H1 (cell line): Measurements from ENCODE around the gene ADSS1. TPM values are rescaled to one million over a fixed set of nuclear protein-coding genes. Genes with fewer than 3 reads are reported as not detected.

Source experiments
- CTCF ChIA-PET: fragments of 300-600 bp; sonication (Branson Sonifier 250); formaldehyde crosslinking; loops from one replicate; lab custom pipeline; 2021; ENCODE audit not compliant: partially characterized antibody; lab: Charles Lee
- POLR2A ChIA-PET: fragments of 300-600 bp; sonication (Branson Sonifier 250); formaldehyde crosslinking; loops from one replicate; lab custom pipeline; 2021; ENCODE audit warnings: inconsistent platforms; ENCODE audit not compliant: partially characterized antibody; lab: Charles Lee
- DNase-seq, 2 experiments: peaks; one replicate each; pipeline versions ENCODE4 v3.0.0 to v3.0.0-alpha.2; 2010 to 2022; ENCODE audit warnings: low spot score in 2 of 2, low read depth in 1 of 2, mixed read lengths in 1 of 2
- FAIRE-seq: peaks from 2 replicates; lab custom pipeline; 2011; peaks lifted over from hg19 to GRCh38; lab: Jason Lieb, UNC
- H2AFZ ChIP-seq: 2 replicates; pipeline ENCODE4 v1.8.1; 2012; ENCODE audit warnings: low read length, inconsistent platforms
- H2AK5ac ChIP-seq: 2 replicates; pipeline ENCODE4 v1.6.1; 2013; ENCODE audit warnings: low read depth, low read length
- H2BK120ac ChIP-seq: replicated peaks from 2 replicates; pipeline ENCODE3; 2013; ENCODE audit warnings: low read depth, low read length, inconsistent platforms
- H2BK12ac ChIP-seq: 2 replicates; pipeline ENCODE4 v1.6.1; 2013; ENCODE audit warnings: low read depth, low read length
- H2BK15ac ChIP-seq: 2 replicates; pipeline ENCODE4 v1.6.1; 2013; ENCODE audit warnings: low read length
- H2BK20ac ChIP-seq: 2 replicates; pipeline ENCODE4 v1.6.1; 2013; ENCODE audit warnings: low read length
- H2BK5ac ChIP-seq: 2 replicates; pipeline ENCODE4 v1.6.1; 2013; ENCODE audit warnings: low read depth, low read length
- H3K14ac ChIP-seq: 2 replicates; pipeline ENCODE4 v1.6.1; 2013; ENCODE audit warnings: inconsistent platforms; ENCODE audit not compliant: insufficient read length
- H3K18ac ChIP-seq: 2 replicates; pipeline ENCODE4 v1.6.1; 2013; ENCODE audit warnings: low read length; ENCODE audit errors: extremely low read depth
- H3K23ac ChIP-seq: 2 replicates; pipeline ENCODE4 v1.6.1; 2013; ENCODE audit warnings: inconsistent platforms; ENCODE audit not compliant: insufficient read length
- H3K23me2 ChIP-seq: 2 replicates; pipeline ENCODE4 v1.6.1; 2013; ENCODE audit warnings: low read depth, low read length
- H3K27ac ChIP-seq: 2 replicates; pipeline ENCODE4 v1.6.1; 2011; ENCODE audit warnings: low read depth, low read length, inconsistent platforms
- H3K27me3 ChIP-seq, 4 experiments: replicated peaks in 1 of 4; 1 replicate in 1 of 4; 2 replicates in 3 of 4; pipeline versions ENCODE4 v1.6.1 to v1.8.1; 2011 to 2013; ENCODE audit warnings: low read length in 3 of 4, mild to moderate bottlenecking in 3 of 4, inconsistent platforms in 2 of 4, mixed read lengths in 2 of 4, moderate library complexity in 1 of 4; ENCODE audit not compliant: control insufficient read depth in 3 of 4, insufficient read depth in 3 of 4; ENCODE audit errors: extremely low read depth in 1 of 4
- H3K36me3 ChIP-seq, 4 experiments: 2 replicates each; pipeline versions ENCODE4 v1.6.1 to v1.8.1; 2011 to 2013; ENCODE audit warnings: mild to moderate bottlenecking in 4 of 4, low read length in 3 of 4, moderate library complexity in 2 of 4, control low read depth in 1 of 4, inconsistent platforms in 1 of 4; ENCODE audit not compliant: insufficient read depth in 4 of 4, control insufficient read depth in 2 of 4
- H3K4ac ChIP-seq: replicated peaks from 2 replicates; pipeline ENCODE3; 2013; ENCODE audit warnings: low read length, low read depth, mixed read lengths, inconsistent platforms; ENCODE audit not compliant: insufficient read length
- H3K4me1 ChIP-seq, 4 experiments: replicated peaks in 1 of 4; 1 replicate in 1 of 4; 2 replicates in 3 of 4; pipeline versions ENCODE4 v1.6.1 to v1.8.1; 2011 to 2013; ENCODE audit warnings: low read length in 3 of 4, inconsistent platforms in 2 of 4, mixed read lengths in 1 of 4; ENCODE audit not compliant: insufficient read depth in 4 of 4, control insufficient read depth in 3 of 4
- H3K4me2 ChIP-seq, 2 experiments: 2 replicates each; pipeline versions ENCODE4 v1.6.1 to v1.8.1; 2011 to 2013; ENCODE audit warnings: low read depth in 2 of 2, low read length in 2 of 2, control low read depth in 1 of 2, inconsistent platforms in 1 of 2, mild to moderate bottlenecking in 1 of 2; ENCODE audit not compliant: insufficient read depth in 1 of 2
- H3K4me3 ChIP-seq, 4 experiments: fragments of 200-600, 300-600 bp in 1 of 4; sonication (generic), shearing (Covaris generic), sonication (Bioruptor Twin) in 1 of 4; 2 replicates each; pipeline versions ENCODE4 v1.5.1 to v1.8.1; 2011 to 2016; ENCODE audit warnings: low read length in 4 of 4, low read depth in 3 of 4, control low read depth in 2 of 4, inconsistent platforms in 2 of 4, mild to moderate bottlenecking in 2 of 4, mixed read lengths in 1 of 4, moderate library complexity in 1 of 4; ENCODE audit not compliant: insufficient read depth in 2 of 4; ENCODE audit errors: extremely low read depth in 1 of 4
- H3K56ac ChIP-seq: replicated peaks from 2 replicates; pipeline ENCODE3; 2013; ENCODE audit warnings: low read depth, mild to moderate bottlenecking, mixed read lengths, low read length, inconsistent platforms; ENCODE audit not compliant: insufficient read length
- H3K79me1 ChIP-seq: 2 replicates; pipeline ENCODE4 v1.6.1; 2013; ENCODE audit warnings: low read depth, low read length, control low read depth
- H3K79me2 ChIP-seq, 2 experiments: 2 replicates each; pipeline versions ENCODE4 v1.6.1 to v1.8.1; 2012 to 2013; ENCODE audit warnings: low read length in 2 of 2, mild to moderate bottlenecking in 2 of 2, inconsistent platforms in 1 of 2; ENCODE audit not compliant: insufficient read depth in 2 of 2, control insufficient read depth in 1 of 2
- H3K9ac ChIP-seq, 4 experiments: replicated peaks in 1 of 4; 1 replicate in 1 of 4; 2 replicates in 3 of 4; pipeline versions ENCODE4 v1.6.1 to v1.8.1; 2011 to 2013; ENCODE audit warnings: low read depth in 3 of 4, low read length in 3 of 4, control low read depth in 2 of 4, mild to moderate bottlenecking in 2 of 4, moderate library complexity in 2 of 4, inconsistent platforms in 1 of 4; ENCODE audit errors: extremely low read depth in 1 of 4
- H3K9me3 ChIP-seq, 2 experiments: 2 replicates each; pipeline versions ENCODE4 v1.6.1 to v1.8.1; 2012 to 2013; ENCODE audit warnings: mild to moderate bottlenecking in 2 of 2, moderate library complexity in 2 of 2, control low read depth in 1 of 2, inconsistent platforms in 1 of 2, low read depth in 1 of 2, low read length in 1 of 2, mixed read lengths in 1 of 2; ENCODE audit not compliant: insufficient read depth in 2 of 2
- H4K20me1 ChIP-seq, 2 experiments: replicated peaks in 1 of 2; 2 replicates each; pipeline versions ENCODE3 to v1.8.1; 2011 to 2013; ENCODE audit warnings: inconsistent platforms in 2 of 2, low read length in 2 of 2, mild to moderate bottlenecking in 1 of 2; ENCODE audit not compliant: insufficient read depth in 2 of 2, control insufficient read depth in 1 of 2
- H4K5ac ChIP-seq: 2 replicates; pipeline ENCODE4 v1.6.1; 2013; ENCODE audit warnings: low read length, low read depth, mixed read lengths, inconsistent platforms; ENCODE audit not compliant: insufficient read length
- H4K8ac ChIP-seq: 2 replicates; pipeline ENCODE4 v1.8.0; 2013; ENCODE audit warnings: mild to moderate bottlenecking, moderate library complexity, low read length, inconsistent platforms; ENCODE audit not compliant: insufficient read depth; ENCODE audit errors: extremely low read depth
- H4K91ac ChIP-seq: replicated peaks from 2 replicates; pipeline ENCODE3; 2013; ENCODE audit warnings: low read length, mixed read lengths, inconsistent platforms; ENCODE audit not compliant: insufficient read length
- BACH1 ChIP-seq: IDR thresholded peaks from 2 replicates; pipeline ENCODE4 v1.6.1; 2012; ENCODE audit warnings: low read length, improper control_type of control experiment
- BCL11A ChIP-seq, 2 experiments: IDR thresholded peaks; one replicate each; pipeline ENCODE4 v1.6.1; 2011; ENCODE audit warnings: low read depth in 2 of 2, low read length in 2 of 2, mild to moderate bottlenecking in 2 of 2
- BRCA1 ChIP-seq: IDR thresholded peaks from 2 replicates; pipeline ENCODE4 v1.6.1; 2012; ENCODE audit warnings: low read depth, low read length, improper control_type of control experiment
- CEBPB ChIP-seq: IDR thresholded peaks from 2 replicates; pipeline ENCODE4 v1.6.1; 2012; ENCODE audit warnings: low read depth, low read length
- E2F6 ChIP-seq: IDR thresholded peaks from 2 replicates; pipeline ENCODE4 v1.6.1; 2012; ENCODE audit warnings: inconsistent platforms
- POLR2AphosphoS5 ChIP-seq: IDR thresholded peaks from 2 replicates; pipeline ENCODE4 v1.6.1; 2011; ENCODE audit warnings: low read depth, low read length
- RAD21 ChIP-seq, 2 experiments: IDR thresholded peaks in 1 of 2; conservative IDR thresholded peaks in 1 of 2; 2 replicates each; pipeline ENCODE4 v1.6.1; 2011; ENCODE audit warnings: low read depth in 2 of 2, low read length in 2 of 2, improper control_type of control experiment in 1 of 2, inconsistent platforms in 1 of 2, mild to moderate bottlenecking in 1 of 2, moderate library complexity in 1 of 2
- RNF2 ChIP-seq: fragments of 200-900, 300-1000 bp; sonication (generic); IDR thresholded peaks from 2 replicates; pipeline ENCODE4 v1.7.1; 2016; ENCODE audit warnings: borderline replicate concordance, low read depth, mild to moderate bottlenecking, antibody characterized with exemption, low read length; ENCODE audit not compliant: poor library complexity, severe bottlenecking; ENCODE audit errors: missing control alignments
- RXRA ChIP-seq: IDR thresholded peaks from 2 replicates; pipeline ENCODE4 v1.6.1; 2011; ENCODE audit warnings: low read depth, mild to moderate bottlenecking, low read length, moderate library complexity; ENCODE audit not compliant: insufficient read depth
- SIRT6 ChIP-seq: IDR thresholded peaks from one replicate; pipeline ENCODE4 v1.7.1; 2012; ENCODE audit warnings: low read length, inconsistent platforms
- SP1 ChIP-seq: IDR thresholded peaks from 2 replicates; pipeline ENCODE4 v1.6.1; 2011; ENCODE audit warnings: low read depth, low read length
- TAF7 ChIP-seq: optimal IDR thresholded peaks from 2 replicates; pipeline ENCODE3; 2011; ENCODE audit warnings: low read depth, mild to moderate bottlenecking, inconsistent platforms, low read length, moderate library complexity, borderline replicate concordance
- ZNF274 ChIP-seq: IDR thresholded peaks from 2 replicates; pipeline ENCODE4 v1.7.0; 2012; ENCODE audit warnings: low read length, borderline replicate concordance; ENCODE audit errors: extremely low read depth
- WGBS, 2 experiments: shearing (Covaris generic) in 1 of 2; methylation state at CpG; one replicate each; pipeline versions ENCODE4 v1.1.6 to v1.1.7; 2013 to 2015; ENCODE audit warnings: low lambda C conversion rate in 2 of 2, mixed read lengths in 2 of 2, inconsistent platforms in 1 of 2, low coverage in 1 of 2, missing lambda C conversion rate in 1 of 2; ENCODE audit not compliant: insufficient replicate concordance in 2 of 2, insufficient coverage in 1 of 2, insufficient read length in 1 of 2; ENCODE audit errors: extremely low coverage in 1 of 2, missing lambda C conversion rate in 1 of 2; 5-methylcytosine and 5-hydroxymethylcytosine counted together
- polyA plus RNA-seq, 7 experiments: library from polyadenylated mRNA; depleted of rRNA in 3 of 7; stranded (reverse) in 5 of 7; unstranded in 2 of 7; fragments of >200 nt in 5 of 7; fragments of 200-250 nt in 2 of 7; gene quantifications; 1 replicate in 5 of 7; 2 replicates in 1 of 7; 4 replicates in 1 of 7; pipeline versions ENCODE4 v1.2.1 to v1.2.3, GENCODE V29; 2011 to 2013; ENCODE audit warnings: missing spikeins in 2 of 7, mixed read lengths in 2 of 7
- total RNA-seq: library from RNA; stranded (reverse); fragmentation: NEBNext Ultra II Directional; extraction: Animal tissue kit (Norgen Biotek cat#: 25700); gene quantifications from 2 replicates; pipeline ENCODE4 v1.2.1, GENCODE V29; 2021

The ADSS1 gene
- total and polyA plus RNA-seq, 2 of the 8 experiments (the other 6 are each of a cell fraction or from before 2014, with no cell fraction given) = 7.1 to 7.9 TPM

GRCh38 chr14:104728631-104729030 is 4.6 kb downstream of the ADSS1 start:
- Histone ChIP-seq H3K27ac (no peak overlapping the region), H3K9ac (no peak overlapping the region)
- POLR2A ChIA-PET = interaction anchor here (1.0 kb wide), 1 partner anchor 9 kb away, joined by 4 read pairs; no protein-coding TSS in a partner anchor
- TF ChIP-seq RXRA = no peak
- TF ChIP-seq E2F6 = no peak
- no peak for TF ChIP-seq BRCA1
- no peak for TF ChIP-seq POLR2AphosphoS5
- TF ChIP-seq SIRT6 = no peak
- no peak for TF ChIP-seq SP1
- no peak for TF ChIP-seq CEBPB
- no peak for TF ChIP-seq BCL11A (IDR thresholded peaks at IDR 0.05; ENCODE audit: low read depth in 2 of 2, low read length in 2 of 2)
- TF ChIP-seq TAF7 = no peak
- TF ChIP-seq RNF2 = no peak
- no peak for TF ChIP-seq ZNF274
- TF ChIP-seq BACH1 = no peak
- TF ChIP-seq RAD21 (IDR thresholded peaks at IDR 0.05 in 1 of 2, conservative IDR thresholded peaks at IDR 0.05 in 1 of 2; ENCODE audit: low read depth in 2 of 2, low read length in 2 of 2) = no peak

More at GRCh38 chr14:104728631-104729030, 4.6 kb downstream of the ADSS1 start:
- no peak overlapping the region for H3K14ac ChIP-seq
- H3K23me2 ChIP-seq = peaks cover 8% of the 10 kb centered on the region; the same call in 1 of the 2 replicates
- no peak overlapping the region for H2AFZ ChIP-seq
- WGBS, 2 experiments = 89% methylated on average over 17 of the region's 17 CpGs; no CpG with 5 or more reads in 1 of the 2 experiments
- no peak overlapping the region for H3K18ac ChIP-seq
- FAIRE-seq = no peak
- H3K79me2 ChIP-seq = no peaks in the 10 kb centered on the region
- H2BK20ac ChIP-seq = no peak overlapping the region
- no peaks in the 10 kb centered on the region for H3K79me1 ChIP-seq
- H2BK12ac ChIP-seq = no peak overlapping the region
- H3K23ac ChIP-seq = no peak overlapping the region
- H3K56ac ChIP-seq = no peak overlapping the region
- peaks cover 0 to 7% of the 10 kb centered on the region in 2 experiments for H4K20me1 ChIP-seq
- CTCF ChIA-PET = interaction anchor here (0.8 to 2.5 kb wide), 7 partner anchors 10 to 77 kb away, joined by 3 to 8 read pairs (median 4); no protein-coding TSS in a partner anchor
- H2BK5ac ChIP-seq = no peak overlapping the region; the same call in 1 of the 2 replicates
- H4K5ac ChIP-seq = no peak overlapping the region
- no peaks in the 10 kb centered on the region for H3K9me3 ChIP-seq
- no peak overlapping the region for H3K4me3 ChIP-seq
- no peak overlapping the region for H4K8ac ChIP-seq
- no peak overlapping the region for H2BK15ac ChIP-seq
- no peak for DNase-seq
- peaks cover 0 to 12% (median 8%) of the 10 kb centered on the region in 4 experiments; a peak in 6 of 7 replicates for H3K4me1 ChIP-seq
- no peak overlapping the region for H3K4me2 ChIP-seq
- H3K4ac ChIP-seq = no peak overlapping the region
- 0 out of 2 replicates have a peak overlapping the region, but pooled peaks have one; percentile 39 for H2AK5ac ChIP-seq
- peaks cover 0 to 3% (median 1%) of the 10 kb centered on the region in 4 experiments; a peak in 1 of 7 replicates for H3K27me3 ChIP-seq
- H4K91ac ChIP-seq = no peak overlapping the region
- no peak overlapping the region for H2BK120ac ChIP-seq
- no peaks in the 10 kb centered on the region for H3K36me3 ChIP-seq
